HG03139 (cell line): ENCODE measurements around the gene F12.
"Not testable (repeated sequence)": the region's sequence is repeated elsewhere in the genome, so short reads cannot be mapped to it uniquely, and the experiment has no call there.

Experiments
- ATAC-seq: cut with Tn5 transposase; IDR thresholded peaks from one replicate; pipeline ENCODE4 v1.9.1; 2021; ENCODE audit not compliant: unreplicated experiment

F12 gene

GRCh38 chr5:177432839-177433657, 23.7 kb upstream of the F12 start:
- ATAC-seq: no peak

GRCh38 chr5:177432143-177432838, 22.9 kb upstream of the F12 start:
- no peak for ATAC-seq

GRCh38 chr5:177431317-177432142, 22.2 kb upstream of the F12 start:
- ATAC-seq: peak; percentile 38

GRCh38 chr5:177430972-177431316, 21.6 kb upstream of the F12 start:
- no peak for ATAC-seq

GRCh38 chr5:177430140-177430951, 21.0 kb upstream of the F12 start:
- ATAC-seq: no peak

GRCh38 chr5:177429248-177430040, 20.1 kb upstream of the F12 start:
- ATAC-seq: no peak

- ATAC-seq: no peak
Observed at GRCh38 chr5:177428574-177429217, 19.3 kb upstream of the F12 start.

- ATAC-seq: no peak
Observed at GRCh38 chr5:177427919-177428573, 18.7 kb upstream of the F12 start.

GRCh38 chr5:177427211-177427822, 18.0 kb upstream of the F12 start:
- no peak for ATAC-seq

GRCh38 chr5:177426566-177427210, 17.3 kb upstream of the F12 start, which contains the start of gene GRK6:
Gene GRK6, plus strand, starts transcription at chr5:177426676. Its CDS starts 170 bp downstream, at chr5:177426846.
- peak; percentile 10 for ATAC-seq

- peak; percentile 58 for ATAC-seq
Observed at GRCh38 chr5:177425801-177426565, 16.6 kb upstream of the F12 start.

- ATAC-seq: no peak
Observed at GRCh38 chr5:177425196-177425800, 15.9 kb upstream of the F12 start.

- no peak for ATAC-seq
Observed at GRCh38 chr5:177423671-177424070, 14.3 kb upstream of the F12 start.

GRCh38 chr5:177421062-177421798, 11.9 kb upstream of the F12 start:
- ATAC-seq: no peak

GRCh38 chr5:177420472-177420871, 11.1 kb upstream of the F12 start:
- not testable (repeated sequence) for ATAC-seq

- no peak for ATAC-seq
Observed at GRCh38 chr5:177419046-177419445, 9.7 kb upstream of the F12 start.
